ENCODE results near the gene LYRM2.

LYRM2 gene

GRCh38 chr6:89526563-89526869 is 112.0 kb downstream of the LYRM2 start:
- H3K14ac ChIP-seq (ENCODE audit: low read length) = no peak overlapping the region
- H4K8ac ChIP-seq (ENCODE audit: low read depth, low read length) = no peak overlapping the region
- no peak overlapping the region for H2AFZ ChIP-seq (ENCODE audit: low read length)
- no peaks in the 10 kb centered on the region for H3K79me1 ChIP-seq (ENCODE audit: low read depth, low read length)
- no peak overlapping the region for H3K18ac ChIP-seq (ENCODE audit: low read length)
- no peak overlapping the region for H2BK15ac ChIP-seq (ENCODE audit: low read length)
- no peak overlapping the region for H3K23ac ChIP-seq (ENCODE audit: low read depth, low read length, poor library complexity)
- H3K4ac ChIP-seq (ENCODE audit: low read length) = no peak overlapping the region
- no peak overlapping the region for H3K9ac ChIP-seq (ENCODE audit: low read depth, low read length, poor library complexity)
- H3K27me3 ChIP-seq (ENCODE audit: control insufficient read depth in 3 of 3, insufficient read depth in 3 of 3, low read depth in 1 of 3, low read length in 3 of 3) = no peaks in the 10 kb centered on the region
- no peak overlapping the region for H2BK120ac ChIP-seq (ENCODE audit: low read depth, low read length)
- H2BK12ac ChIP-seq (ENCODE audit: low read length) = no peak overlapping the region
- no peaks in the 10 kb centered on the region for H3K9me3 ChIP-seq (replicated peaks in 1 of 2; ENCODE audit: control insufficient read depth in 2 of 2, insufficient read depth in 1 of 2, low read depth in 1 of 2, low read length in 2 of 2)
- H2AK5ac ChIP-seq (ENCODE audit: low read depth, low read length) = no peak overlapping the region
- no peak overlapping the region for H3K4me2 ChIP-seq (ENCODE audit: insufficient read depth, low read length, poor library complexity, severe bottlenecking)
- no peak overlapping the region for H4K91ac ChIP-seq (ENCODE audit: low read depth, low read length, poor library complexity)
- H2BK5ac ChIP-seq (ENCODE audit: low read length) = no peak overlapping the region
- peaks cover 0 to 12% of the 10 kb centered on the region in 2 donors for H3K4me1 ChIP-seq (ENCODE audit: control insufficient read depth in 2 of 2, insufficient read depth in 1 of 2, low read depth in 1 of 2, low read length in 2 of 2)
- no peak overlapping the region for H3K4me3 ChIP-seq (ENCODE audit: low read length in 2 of 2)
- no peak for DNase-seq (ENCODE audit: low spot score)
- no peaks in the 10 kb centered on the region for H3K36me3 ChIP-seq (replicated peaks in 1 of 2; ENCODE audit: control insufficient read depth in 2 of 2, insufficient read depth in 2 of 2, low read length in 2 of 2)
- WGBS, 2 donors (ENCODE audit: extremely low coverage in 2 of 2, insufficient read length in 2 of 2, insufficient replicate concordance in 1 of 2) = no CpG with 5 or more reads among the region's 2 CpGs
- no peak overlapping the region for H3K27ac ChIP-seq (replicated peaks; ENCODE audit: low read length)

- no peak overlapping the region for H3K23ac ChIP-seq (ENCODE audit: low read depth, low read length, poor library complexity)
- no peak for DNase-seq (ENCODE audit: low spot score)
Measured at GRCh38 chr6:89525786-89526562, 112.6 kb downstream of the LYRM2 start.

GRCh38 chr6:89522778-89523177 is 115.8 kb downstream of the LYRM2 start:
- no peak overlapping the region for H3K9ac ChIP-seq (ENCODE audit: low read depth, low read length, poor library complexity)
- H3K18ac ChIP-seq (ENCODE audit: low read length) = no peak overlapping the region
- H3K27me3 ChIP-seq (ENCODE audit: control insufficient read depth in 3 of 3, insufficient read depth in 3 of 3, low read depth in 1 of 3, low read length in 3 of 3) = no peaks in the 10 kb centered on the region
- H2AFZ ChIP-seq (ENCODE audit: low read length) = no peak overlapping the region
- no CpG with 5 or more reads among the region's 2 CpGs for WGBS, 2 donors (ENCODE audit: extremely low coverage in 2 of 2, insufficient read length in 2 of 2, insufficient replicate concordance in 1 of 2)
- no peak overlapping the region for H3K4ac ChIP-seq (ENCODE audit: low read length)
- no peak overlapping the region for H3K27ac ChIP-seq (replicated peaks; ENCODE audit: low read length)
- no peak overlapping the region for H4K91ac ChIP-seq (ENCODE audit: low read depth, low read length, poor library complexity)
- H2BK12ac ChIP-seq (ENCODE audit: low read length) = no peak overlapping the region
- no peak overlapping the region for H3K23ac ChIP-seq (ENCODE audit: low read depth, low read length, poor library complexity)
- H3K14ac ChIP-seq (ENCODE audit: low read length) = no peak overlapping the region
- no peaks in the 10 kb centered on the region for H3K9me3 ChIP-seq (replicated peaks in 1 of 2; ENCODE audit: control insufficient read depth in 2 of 2, insufficient read depth in 1 of 2, low read depth in 1 of 2, low read length in 2 of 2)
- no peaks in the 10 kb centered on the region for H3K36me3 ChIP-seq (replicated peaks in 1 of 2; ENCODE audit: control insufficient read depth in 2 of 2, insufficient read depth in 2 of 2, low read length in 2 of 2)
- H2BK120ac ChIP-seq (ENCODE audit: low read depth, low read length) = no peak overlapping the region
- DNase-seq (ENCODE audit: low spot score) = no peak
- no peak overlapping the region for H4K8ac ChIP-seq (ENCODE audit: low read depth, low read length)
- H3K4me2 ChIP-seq (ENCODE audit: insufficient read depth, low read length, poor library complexity, severe bottlenecking) = no peak overlapping the region
- no peaks in the 10 kb centered on the region for H3K79me1 ChIP-seq (ENCODE audit: low read depth, low read length)
- no peak overlapping the region for H3K4me3 ChIP-seq (ENCODE audit: low read length in 2 of 2)
- H3K4me1 ChIP-seq (ENCODE audit: control insufficient read depth in 2 of 2, insufficient read depth in 1 of 2, low read depth in 1 of 2, low read length in 2 of 2) = peaks cover 0 to 12% of the 10 kb centered on the region in 2 donors
- no peak overlapping the region for H2AK5ac ChIP-seq (ENCODE audit: low read depth, low read length)
- no peak overlapping the region for H2BK15ac ChIP-seq (ENCODE audit: low read length)
- H2BK5ac ChIP-seq (ENCODE audit: low read length) = no peak overlapping the region

More at GRCh38 chr6:89525786-89526562, 112.6 kb downstream of the LYRM2 start:
- H3K4me1 ChIP-seq (ENCODE audit: control insufficient read depth in 2 of 2, insufficient read depth in 1 of 2, low read depth in 1 of 2, low read length in 2 of 2) = peaks cover 0 to 12% of the 10 kb centered on the region in 2 donors
- H3K36me3 ChIP-seq (replicated peaks in 1 of 2; ENCODE audit: control insufficient read depth in 2 of 2, insufficient read depth in 2 of 2, low read length in 2 of 2) = no peaks in the 10 kb centered on the region
- WGBS, 2 donors (ENCODE audit: extremely low coverage in 2 of 2, insufficient read length in 2 of 2, insufficient replicate concordance in 1 of 2) = no CpG with 5 or more reads among the region's 4 CpGs
- no peak overlapping the region for H2BK12ac ChIP-seq (ENCODE audit: low read length)
- H4K8ac ChIP-seq (ENCODE audit: low read depth, low read length) = no peak overlapping the region
- H2BK5ac ChIP-seq (ENCODE audit: low read length) = no peak overlapping the region
- no peak overlapping the region for H4K91ac ChIP-seq (ENCODE audit: low read depth, low read length, poor library complexity)
- H3K27me3 ChIP-seq (ENCODE audit: control insufficient read depth in 3 of 3, insufficient read depth in 3 of 3, low read depth in 1 of 3, low read length in 3 of 3) = no peaks in the 10 kb centered on the region
- H3K27ac ChIP-seq (replicated peaks; ENCODE audit: low read length) = no peak overlapping the region
- H3K4me3 ChIP-seq (ENCODE audit: low read length in 2 of 2) = no peak overlapping the region
- H3K4ac ChIP-seq (ENCODE audit: low read length) = no peak overlapping the region
- H3K9me3 ChIP-seq (replicated peaks in 1 of 2; ENCODE audit: control insufficient read depth in 2 of 2, insufficient read depth in 1 of 2, low read depth in 1 of 2, low read length in 2 of 2) = no peaks in the 10 kb centered on the region
- no peak overlapping the region for H3K14ac ChIP-seq (ENCODE audit: low read length)
- no peak overlapping the region for H2BK15ac ChIP-seq (ENCODE audit: low read length)
- no peak overlapping the region for H2AK5ac ChIP-seq (ENCODE audit: low read depth, low read length)
- no peak overlapping the region for H2AFZ ChIP-seq (ENCODE audit: low read length)
- no peak overlapping the region for H2BK120ac ChIP-seq (ENCODE audit: low read depth, low read length)
- no peak overlapping the region for H3K9ac ChIP-seq (ENCODE audit: low read depth, low read length, poor library complexity)
- H3K18ac ChIP-seq (ENCODE audit: low read length) = no peak overlapping the region
- H3K4me2 ChIP-seq (ENCODE audit: insufficient read depth, low read length, poor library complexity, severe bottlenecking) = no peak overlapping the region
- H3K79me1 ChIP-seq (ENCODE audit: low read depth, low read length) = no peaks in the 10 kb centered on the region

- Histone ChIP-seq H3K18ac (ENCODE audit: low read length) (no peak overlapping the region), H2BK15ac (ENCODE audit: low read length) (no peak overlapping the region)
- DNase-seq (ENCODE audit: low spot score) = no peak
Measured at GRCh38 chr6:89520736-89521135, 117.8 kb downstream of the LYRM2 start.

More at GRCh38 chr6:89520736-89521135, 117.8 kb downstream of the LYRM2 start:
- no peak overlapping the region for H2AFZ ChIP-seq (ENCODE audit: low read length)
- H2BK120ac ChIP-seq (ENCODE audit: low read depth, low read length) = no peak overlapping the region
- H4K91ac ChIP-seq (ENCODE audit: low read depth, low read length, poor library complexity) = no peak overlapping the region
- no peak overlapping the region for H3K9ac ChIP-seq (ENCODE audit: low read depth, low read length, poor library complexity)
- H3K27me3 ChIP-seq (ENCODE audit: control insufficient read depth in 3 of 3, insufficient read depth in 3 of 3, low read depth in 1 of 3, low read length in 3 of 3) = no peaks in the 10 kb centered on the region
- H2AK5ac ChIP-seq (ENCODE audit: low read depth, low read length) = no peak overlapping the region
- no peak overlapping the region for H2BK12ac ChIP-seq (ENCODE audit: low read length)
- H3K4me3 ChIP-seq (ENCODE audit: low read length in 2 of 2) = no peak overlapping the region
- no peak overlapping the region for H3K14ac ChIP-seq (ENCODE audit: low read length)
- peaks cover 0 to 6% of the 10 kb centered on the region in 2 donors for H3K4me1 ChIP-seq (ENCODE audit: control insufficient read depth in 2 of 2, insufficient read depth in 1 of 2, low read depth in 1 of 2, low read length in 2 of 2)
- no peak overlapping the region for H3K4ac ChIP-seq (ENCODE audit: low read length)
- H2BK5ac ChIP-seq (ENCODE audit: low read length) = no peak overlapping the region
- no peak overlapping the region for H4K8ac ChIP-seq (ENCODE audit: low read depth, low read length)
- no peaks in the 10 kb centered on the region for H3K79me1 ChIP-seq (ENCODE audit: low read depth, low read length)
- H3K27ac ChIP-seq (replicated peaks; ENCODE audit: low read length) = no peak overlapping the region
- H3K4me2 ChIP-seq (ENCODE audit: insufficient read depth, low read length, poor library complexity, severe bottlenecking) = no peak overlapping the region
- H3K23ac ChIP-seq (ENCODE audit: low read depth, low read length, poor library complexity) = no peak overlapping the region
- no peaks in the 10 kb centered on the region for H3K36me3 ChIP-seq (replicated peaks in 1 of 2; ENCODE audit: control insufficient read depth in 2 of 2, insufficient read depth in 2 of 2, low read length in 2 of 2)
- H3K9me3 ChIP-seq (replicated peaks in 1 of 2; ENCODE audit: control insufficient read depth in 2 of 2, insufficient read depth in 1 of 2, low read depth in 1 of 2, low read length in 2 of 2) = peaks cover 0 to 6% of the 10 kb centered on the region in 2 donors
